HCT116 (cell line): Measurements from ENCODE around the gene AFF1. TPM values are rescaled to one million over a fixed set of nuclear protein-coding genes. Genes with fewer than 3 reads are reported as not detected.

ENCODE experiments used
- ATAC-seq: fragments of 200-7000 bp; cut with Tn5 transposase; 2 replicates; pipeline ENCODE4 v1.9.1; 2020; ENCODE audit warnings: mild to moderate bottlenecking, moderate library complexity
- BruUV-seq: library from RNA; stranded (reverse); fragments of 400-500 nt; replicated peaks from 2 replicates; lab custom pipeline; 2021; lab: Mats Ljungman, UMichigan
- CTCF ChIA-PET: fragments of 300-600 bp; sonication (Branson Sonifier 250); formaldehyde crosslinking; loops from one replicate; lab custom pipeline; 2021; ENCODE audit warnings: antibody characterized with exemption; lab: Charles Lee
- POLR2A ChIA-PET: fragments of 300-600, 350-600 bp; sonication (Branson Sonifier 250); formaldehyde crosslinking; loops from one replicate; lab custom pipeline; 2021; ENCODE audit warnings: antibody characterized with exemption; lab: Charles Lee
- RAD21 ChIA-PET, 2 experiments: fragments of 300-600 bp; sonication (Branson Sonifier 250); formaldehyde crosslinking; loops; one replicate each; lab custom pipeline; 2023; ENCODE audit warnings: low total read pairs in 2 of 2; ENCODE audit not compliant: uncharacterized antibody in 2 of 2, unreplicated experiment in 2 of 2, low non-redundant PET in 1 of 2; lab: Charles Lee
- DNase-seq: peaks from one replicate; pipeline ENCODE4 v3.0.0-alpha.2; 2010; ENCODE audit warnings: low read depth, low spot score
- H2AFZ ChIP-seq: fragments of 200-600 bp; shearing (Covaris generic), sonication (generic); 2 replicates; pipeline ENCODE4 v1.6.1; 2017; ENCODE audit warnings: low read depth, mixed run types, mixed read lengths, antibody characterized with exemption, low read length; ENCODE audit not compliant: poor library complexity, severe bottlenecking
- H3K27ac ChIP-seq: 2 replicates; pipeline ENCODE4 v1.5.1; 2012; ENCODE audit warnings: low read depth, low read length
- H3K27me3 ChIP-seq: fragments of 200-600 bp; sonication (generic); 2 replicates; pipeline ENCODE4 v1.6.1; 2016; ENCODE audit warnings: mixed run types, low read length, mixed read lengths; ENCODE audit not compliant: insufficient read depth
- H3K36me3 ChIP-seq, 2 experiments: fragments of 200-500 bp in 1 of 2; fragments of 200-600 bp in 1 of 2; sonication (Bioruptor generic) in 1 of 2; sonication (generic) in 1 of 2; 2 replicates each; pipeline versions ENCODE4 v1.5.1 to v1.6.1; 2014 to 2016; ENCODE audit warnings: low read length in 2 of 2, inconsistent platforms in 1 of 2, mixed read lengths in 1 of 2, mixed run types in 1 of 2; ENCODE audit not compliant: insufficient read depth in 2 of 2, control insufficient read depth in 1 of 2
- H3K4me1 ChIP-seq, 2 experiments: fragments of 200-600 bp in 1 of 2; sonication (generic) in 1 of 2; 2 replicates each; pipeline versions ENCODE4 v1.5.1 to v1.6.1; 2012 to 2017; ENCODE audit warnings: low read length in 2 of 2, inconsistent platforms in 1 of 2, mild to moderate bottlenecking in 1 of 2, mixed read lengths in 1 of 2, mixed run types in 1 of 2, moderate library complexity in 1 of 2; ENCODE audit not compliant: insufficient read depth in 2 of 2, control insufficient read depth in 1 of 2
- H3K4me2 ChIP-seq: fragments of 200-600 bp; sonication (generic); 2 replicates; pipeline ENCODE4 v1.6.1; 2017; ENCODE audit warnings: mixed run types, low read length, mixed read lengths
- H3K4me3 ChIP-seq, 2 experiments: fragments of 200-600 bp in 1 of 2; sonication (generic) in 1 of 2; replicated peaks in 1 of 2; 2 replicates each; pipeline ENCODE4 v1.5.1; 2011 to 2016; ENCODE audit warnings: low read length in 2 of 2, control low read depth in 1 of 2, low read depth in 1 of 2, mild to moderate bottlenecking in 1 of 2, mixed read lengths in 1 of 2, mixed run types in 1 of 2
- H3K79me2 ChIP-seq: fragments of 200-600 bp; sonication (generic); 2 replicates; pipeline ENCODE4 v1.6.1; 2017; ENCODE audit warnings: mild to moderate bottlenecking, mixed run types, low read length, moderate library complexity, mixed read lengths; ENCODE audit not compliant: insufficient read depth
- H3K9ac ChIP-seq: fragments of 200-600 bp; sonication (generic); 2 replicates; pipeline ENCODE4 v1.6.1; 2016; ENCODE audit warnings: low read length, mixed read lengths
- H3K9me2 ChIP-seq: fragments of 200-600 bp; sonication (generic), shearing (Covaris generic); 2 replicates; pipeline ENCODE4 v1.6.1; 2017; ENCODE audit warnings: mixed run types, mild to moderate bottlenecking, moderate library complexity; ENCODE audit not compliant: insufficient read depth
- H3K9me3 ChIP-seq, 2 experiments: fragments of 200-500 bp in 1 of 2; fragments of 200-600 bp in 1 of 2; sonication (Bioruptor generic) in 1 of 2; sonication (generic) in 1 of 2; 2 replicates each; pipeline ENCODE4 v1.6.1; 2014 to 2017; ENCODE audit warnings: low read length in 2 of 2, mixed read lengths in 2 of 2, inconsistent platforms in 1 of 2, low read depth in 1 of 2, mild to moderate bottlenecking in 1 of 2, mixed run types in 1 of 2, moderate library complexity in 1 of 2; ENCODE audit not compliant: control insufficient read depth in 1 of 2, insufficient read depth in 1 of 2
- H4K20me1 ChIP-seq: fragments of 200-600 bp; sonication (generic), shearing (Covaris generic); 2 replicates; pipeline ENCODE4 v1.6.1; 2017; ENCODE audit warnings: mixed run types, mild to moderate bottlenecking, moderate library complexity; ENCODE audit not compliant: insufficient read depth
- ATF3 ChIP-seq: IDR thresholded peaks from 2 replicates; pipeline ENCODE4 v1.6.1; 2012
- CBX3 ChIP-seq: IDR thresholded peaks from 2 replicates; pipeline ENCODE4 v1.6.1; 2012; ENCODE audit warnings: low read depth
- TCF7L2 ChIP-seq: IDR thresholded peaks from 2 replicates; pipeline ENCODE4 v1.7.0; 2011; ENCODE audit warnings: borderline replicate concordance, inconsistent platforms; ENCODE audit not compliant: insufficient read depth, insufficient read length; ENCODE audit errors: extremely low read depth
- YY1 ChIP-seq: IDR thresholded peaks from 2 replicates; pipeline ENCODE4 v1.6.1; 2011; ENCODE audit warnings: low read length, low read depth, moderate library complexity, mild to moderate bottlenecking; ENCODE audit not compliant: insufficient replicate concordance; ENCODE audit errors: extremely low read depth
- ZNF274 ChIP-seq: fragments of 200-500 bp; sonication (Bioruptor generic); IDR thresholded peaks from 2 replicates; pipeline ENCODE4 v1.6.1; 2014; ENCODE audit warnings: mild to moderate bottlenecking, low read depth, low read length, inconsistent platforms
- intact Hi-C: fragments of 100-400 bp; cut with micrococcal nuclease; formaldehyde crosslinking; loops from 2 replicates; pipeline ENCODE4 v1.10.0; 2022
- total RNA-seq: library from RNA; stranded (reverse); gene quantifications from one replicate; pipeline ENCODE4 v1.2.1, GENCODE V29; 2021; ENCODE audit not compliant: unreplicated experiment
- TF ChIP-seq, protein P1 (sequence below): IDR thresholded peaks from 2 replicates; pipeline ENCODE4 v1.6.1; 2012
- TF ChIP-seq, protein P2 (sequence below), 3 experiments: fragments of 200-600 bp in 1 of 3; sonication (generic) in 1 of 3; IDR thresholded peaks in 2 of 3; conservative IDR thresholded peaks in 1 of 3; 2 replicates each; pipeline ENCODE4 v1.5.1; 2012 to 2017; ENCODE audit warnings: low read depth in 2 of 3, low read length in 2 of 3, antibody characterized with exemption in 1 of 3, borderline replicate concordance in 1 of 3, control low read depth in 1 of 3, mild to moderate bottlenecking in 1 of 3, mixed read lengths in 1 of 3, mixed run types in 1 of 3, moderate library complexity in 1 of 3; ENCODE audit not compliant: insufficient read depth in 1 of 3
- TF ChIP-seq, protein P3 (sequence below): IDR thresholded peaks from 2 replicates; pipeline ENCODE4 v1.6.1; 2012; ENCODE audit warnings: low read depth

AFF1 gene
- total RNA-seq, 1 experiment from 2014 or later = 43.1 TPM

- ChIA-PET POLR2A (interaction anchor here (1.1 kb wide), 1 partner anchor 9 kb away, joined by 6 read pairs; no protein-coding TSS in a partner anchor), RAD21 (no interaction called here)
Measured at GRCh38 chr4:87019898-87020297, 85.1 kb downstream of the AFF1 start.

DNA sequence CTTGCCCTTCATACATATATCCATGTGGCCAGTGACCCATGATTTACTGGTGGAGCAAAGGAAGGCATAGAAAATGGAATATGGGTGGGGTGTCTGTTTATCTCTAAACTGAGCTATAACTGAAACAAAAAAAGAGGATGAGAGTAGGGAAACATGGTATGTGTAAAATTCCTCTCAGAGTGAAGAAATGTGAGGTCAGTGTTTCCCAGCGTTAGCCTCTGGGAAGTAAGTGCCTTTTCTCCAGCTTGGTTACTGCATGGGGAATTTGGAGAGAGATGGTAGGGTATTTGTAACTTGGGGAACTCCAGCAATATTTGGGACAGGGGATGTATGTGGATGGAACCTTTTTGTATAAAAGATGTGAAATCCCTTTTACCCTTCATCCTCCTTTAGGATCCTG lies 89.4 kb downstream of the AFF1 start:
- intact Hi-C loops = no loop called here
- H3K9ac ChIP-seq = no peak overlapping the region
- RAD21 ChIA-PET = no interaction called here
- no peak overlapping the region for H3K4me2 ChIP-seq
- H3K36me3 ChIP-seq = no peaks in the 10 kb centered on the region
- CTCF ChIA-PET = interaction anchor here (1.6 kb wide), 1 partner anchor 102 kb away, joined by 3 read pairs; no protein-coding TSS in a partner anchor
- H3K79me2 ChIP-seq = peaks cover 52% of the 10 kb centered on the region
- no peaks in the 10 kb centered on the region for H3K9me3 ChIP-seq
- no peak for DNase-seq
- no peak overlapping the region for H3K27ac ChIP-seq
- POLR2A ChIA-PET = no interaction called here
- ATAC-seq = no peak
- no peaks in the 10 kb centered on the region for H4K20me1 ChIP-seq
- H3K27me3 ChIP-seq = no peaks in the 10 kb centered on the region
- H3K4me3 ChIP-seq = no peak overlapping the region
- no peaks in the 10 kb centered on the region for H3K4me1 ChIP-seq
- no peak overlapping the region for H2AFZ ChIP-seq
- no peaks in the 10 kb centered on the region for H3K9me2 ChIP-seq
- TF ChIP-seq ATF3 (no peak), TCF7L2 (no peak), CBX3 (no peak)
- TF ChIP-seq, protein P1, sequence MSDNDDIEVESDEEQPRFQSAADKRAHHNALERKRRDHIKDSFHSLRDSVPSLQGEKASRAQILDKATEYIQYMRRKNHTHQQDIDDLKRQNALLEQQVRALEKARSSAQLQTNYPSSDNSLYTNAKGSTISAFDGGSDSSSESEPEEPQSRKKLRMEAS = no peak
- TF ChIP-seq, protein P2, sequence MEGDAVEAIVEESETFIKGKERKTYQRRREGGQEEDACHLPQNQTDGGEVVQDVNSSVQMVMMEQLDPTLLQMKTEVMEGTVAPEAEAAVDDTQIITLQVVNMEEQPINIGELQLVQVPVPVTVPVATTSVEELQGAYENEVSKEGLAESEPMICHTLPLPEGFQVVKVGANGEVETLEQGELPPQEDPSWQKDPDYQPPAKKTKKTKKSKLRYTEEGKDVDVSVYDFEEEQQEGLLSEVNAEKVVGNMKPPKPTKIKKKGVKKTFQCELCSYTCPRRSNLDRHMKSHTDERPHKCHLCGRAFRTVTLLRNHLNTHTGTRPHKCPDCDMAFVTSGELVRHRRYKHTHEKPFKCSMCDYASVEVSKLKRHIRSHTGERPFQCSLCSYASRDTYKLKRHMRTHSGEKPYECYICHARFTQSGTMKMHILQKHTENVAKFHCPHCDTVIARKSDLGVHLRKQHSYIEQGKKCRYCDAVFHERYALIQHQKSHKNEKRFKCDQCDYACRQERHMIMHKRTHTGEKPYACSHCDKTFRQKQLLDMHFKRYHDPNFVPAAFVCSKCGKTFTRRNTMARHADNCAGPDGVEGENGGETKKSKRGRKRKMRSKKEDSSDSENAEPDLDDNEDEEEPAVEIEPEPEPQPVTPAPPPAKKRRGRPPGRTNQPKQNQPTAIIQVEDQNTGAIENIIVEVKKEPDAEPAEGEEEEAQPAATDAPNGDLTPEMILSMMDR (IDR thresholded peaks at IDR 0.05 in 2 of 3, conservative IDR thresholded peaks at IDR 0.05 in 1 of 3; ENCODE audit: borderline replicate concordance in 1 of 3, insufficient read depth in 1 of 3, low read depth in 2 of 3, low read length in 2 of 3) = no peak
- TF ChIP-seq, protein P3, sequence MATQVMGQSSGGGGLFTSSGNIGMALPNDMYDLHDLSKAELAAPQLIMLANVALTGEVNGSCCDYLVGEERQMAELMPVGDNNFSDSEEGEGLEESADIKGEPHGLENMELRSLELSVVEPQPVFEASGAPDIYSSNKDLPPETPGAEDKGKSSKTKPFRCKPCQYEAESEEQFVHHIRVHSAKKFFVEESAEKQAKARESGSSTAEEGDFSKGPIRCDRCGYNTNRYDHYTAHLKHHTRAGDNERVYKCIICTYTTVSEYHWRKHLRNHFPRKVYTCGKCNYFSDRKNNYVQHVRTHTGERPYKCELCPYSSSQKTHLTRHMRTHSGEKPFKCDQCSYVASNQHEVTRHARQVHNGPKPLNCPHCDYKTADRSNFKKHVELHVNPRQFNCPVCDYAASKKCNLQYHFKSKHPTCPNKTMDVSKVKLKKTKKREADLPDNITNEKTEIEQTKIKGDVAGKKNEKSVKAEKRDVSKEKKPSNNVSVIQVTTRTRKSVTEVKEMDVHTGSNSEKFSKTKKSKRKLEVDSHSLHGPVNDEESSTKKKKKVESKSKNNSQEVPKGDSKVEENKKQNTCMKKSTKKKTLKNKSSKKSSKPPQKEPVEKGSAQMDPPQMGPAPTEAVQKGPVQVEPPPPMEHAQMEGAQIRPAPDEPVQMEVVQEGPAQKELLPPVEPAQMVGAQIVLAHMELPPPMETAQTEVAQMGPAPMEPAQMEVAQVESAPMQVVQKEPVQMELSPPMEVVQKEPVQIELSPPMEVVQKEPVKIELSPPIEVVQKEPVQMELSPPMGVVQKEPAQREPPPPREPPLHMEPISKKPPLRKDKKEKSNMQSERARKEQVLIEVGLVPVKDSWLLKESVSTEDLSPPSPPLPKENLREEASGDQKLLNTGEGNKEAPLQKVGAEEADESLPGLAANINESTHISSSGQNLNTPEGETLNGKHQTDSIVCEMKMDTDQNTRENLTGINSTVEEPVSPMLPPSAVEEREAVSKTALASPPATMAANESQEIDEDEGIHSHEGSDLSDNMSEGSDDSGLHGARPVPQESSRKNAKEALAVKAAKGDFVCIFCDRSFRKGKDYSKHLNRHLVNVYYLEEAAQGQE = no peak
- BruUV-seq = no TSS peak

More at GRCh38 chr4:87019898-87020297, 85.1 kb downstream of the AFF1 start:
- Histone ChIP-seq H3K9ac (no peak overlapping the region), H2AFZ (no peak overlapping the region), H3K27me3 (no peaks in the 10 kb centered on the region), H3K4me2 (no peak overlapping the region), H3K27ac (no peak overlapping the region), H3K9me2 (no peaks in the 10 kb centered on the region), H3K79me2 (peaks cover 58% of the 10 kb centered on the region), H3K4me3 (no peak overlapping the region), H3K9me3 (no peaks in the 10 kb centered on the region), H3K36me3 (no peaks in the 10 kb centered on the region), H4K20me1 (no peaks in the 10 kb centered on the region), H3K4me1 (peaks cover 8 to 10% of the 10 kb centered on the region in 2 experiments)
- CTCF ChIA-PET = no interaction called here
- ATAC-seq = no peak
- DNase-seq = no peak
- intact Hi-C loops = no loop called here
- BruUV-seq = no TSS peak
- TF ChIP-seq ZNF274 (no peak), YY1 (no peak)
